Activated CD4-positive, CD25-positive, alpha-beta regulatory T cell treated with anti-CD3 and anti-CD28 coated beads, Interleukin-2, amount 50 U/mL, for 16 hours (primary cell): ENCODE data around the gene PARP12.
A peak's percentile ranks its signal among the peaks of the same experiment; 100 is the strongest.

ENCODE experiments used
- DNase-seq: peaks from one replicate; pipeline ENCODE4 v3.0.0-alpha.2; 2020; ENCODE audit warnings: low read depth, low spot score

The PARP12 gene

DNA sequence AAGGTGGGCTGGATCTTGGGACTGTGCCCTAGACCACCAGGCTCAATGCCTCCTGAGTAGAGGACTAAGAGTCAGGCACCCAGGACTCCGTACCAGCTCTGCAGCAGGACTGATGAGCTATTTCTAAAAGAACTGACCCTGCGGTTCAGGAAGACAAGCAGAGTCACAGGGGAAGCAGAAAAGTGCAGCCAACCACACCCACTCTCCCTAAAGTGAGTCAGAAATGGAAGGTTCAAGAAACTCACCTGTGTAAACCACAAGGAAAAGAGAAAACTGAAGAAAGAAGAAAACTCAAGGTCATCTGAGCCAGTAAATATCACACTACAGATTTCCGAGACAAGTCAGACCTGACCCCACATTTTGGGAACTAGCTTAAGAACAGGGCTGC, 2.5 kb downstream of the PARP12 start:
- no peak for DNase-seq

DNA sequence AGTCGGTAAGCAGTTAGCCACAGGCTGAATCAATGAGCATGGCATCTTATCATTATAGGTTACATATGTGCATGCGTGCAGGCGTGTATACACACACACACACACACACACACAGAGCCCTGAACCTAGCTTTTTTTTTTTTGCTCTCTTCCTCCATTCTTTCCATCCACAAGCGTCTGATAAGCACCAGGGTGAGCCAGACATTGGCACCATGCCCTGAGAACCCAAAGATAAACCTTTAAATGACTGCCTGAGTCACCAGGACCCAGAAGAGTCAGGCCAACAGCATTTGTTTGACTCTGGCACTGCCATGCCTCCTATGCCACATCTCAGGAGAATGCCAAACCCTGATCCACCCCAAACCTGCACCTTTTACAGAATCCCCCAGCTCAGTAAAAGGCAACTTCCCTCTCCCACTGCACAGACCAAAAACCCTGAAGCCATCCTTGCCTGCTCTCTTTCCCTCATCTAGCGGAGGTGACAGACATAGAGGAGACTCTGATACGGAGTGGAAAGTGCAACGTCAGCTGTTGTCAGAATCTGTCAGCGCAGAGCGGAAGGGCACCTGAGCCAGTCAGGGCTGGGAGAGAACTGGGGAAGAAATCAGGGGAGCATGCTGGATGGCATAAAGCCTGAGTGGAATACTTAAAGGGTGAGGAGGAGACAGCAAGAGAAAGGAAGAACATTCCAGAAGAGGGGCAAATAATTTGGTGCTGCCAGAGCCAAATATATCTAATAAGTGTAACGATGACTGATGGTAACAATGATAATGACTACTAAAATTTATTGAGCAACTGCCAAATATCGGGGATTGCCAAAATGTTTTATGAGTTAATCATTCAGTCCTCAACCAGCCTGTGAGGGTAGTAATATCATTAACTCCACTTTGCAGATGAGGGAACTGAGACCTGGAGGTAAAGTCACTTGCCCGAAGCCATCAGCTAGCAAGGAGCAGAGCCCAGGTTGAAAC, 3.2 kb downstream of the PARP12 start:
- peak; percentile 4 for DNase-seq

DNA sequence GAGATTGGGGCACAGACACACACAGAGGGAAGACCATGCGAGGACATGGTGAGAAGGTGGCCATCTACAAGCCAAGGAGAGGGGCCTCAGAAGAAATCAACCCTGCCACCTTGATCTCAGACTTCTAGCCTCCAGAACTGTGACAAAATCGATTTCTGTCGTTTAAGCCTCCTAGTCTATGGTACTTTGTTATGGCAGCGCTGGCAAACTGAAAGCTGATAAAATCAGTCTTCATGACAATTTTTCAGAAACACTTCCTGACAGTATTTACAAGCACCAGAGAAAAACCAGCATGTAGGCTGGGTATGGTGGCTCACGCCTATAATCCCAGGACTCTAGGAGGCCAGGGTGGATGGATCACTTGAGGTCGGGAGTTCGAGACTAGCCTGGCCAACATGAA, 4.2 kb downstream of the PARP12 start:
- DNase-seq: no peak

DNA sequence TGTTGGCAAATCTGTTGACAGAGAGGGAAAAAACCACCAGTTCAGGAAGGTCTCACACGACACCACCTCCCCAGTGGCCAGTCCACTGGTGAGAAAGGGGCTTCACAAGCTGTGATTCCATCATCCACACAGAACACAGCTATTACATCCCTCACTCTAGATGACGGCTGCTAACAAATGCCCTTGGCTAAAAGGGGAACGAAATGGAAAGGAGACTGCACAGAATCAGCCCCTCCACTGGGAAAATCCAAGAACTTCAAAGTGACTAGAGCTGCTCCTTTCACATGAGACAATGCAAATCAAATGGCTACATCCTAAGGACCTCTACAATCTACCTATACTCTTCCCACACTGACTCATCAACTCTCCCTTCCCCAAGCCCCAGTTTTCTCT, 5.6 kb downstream of the PARP12 start:
- DNase-seq: no peak

DNA sequence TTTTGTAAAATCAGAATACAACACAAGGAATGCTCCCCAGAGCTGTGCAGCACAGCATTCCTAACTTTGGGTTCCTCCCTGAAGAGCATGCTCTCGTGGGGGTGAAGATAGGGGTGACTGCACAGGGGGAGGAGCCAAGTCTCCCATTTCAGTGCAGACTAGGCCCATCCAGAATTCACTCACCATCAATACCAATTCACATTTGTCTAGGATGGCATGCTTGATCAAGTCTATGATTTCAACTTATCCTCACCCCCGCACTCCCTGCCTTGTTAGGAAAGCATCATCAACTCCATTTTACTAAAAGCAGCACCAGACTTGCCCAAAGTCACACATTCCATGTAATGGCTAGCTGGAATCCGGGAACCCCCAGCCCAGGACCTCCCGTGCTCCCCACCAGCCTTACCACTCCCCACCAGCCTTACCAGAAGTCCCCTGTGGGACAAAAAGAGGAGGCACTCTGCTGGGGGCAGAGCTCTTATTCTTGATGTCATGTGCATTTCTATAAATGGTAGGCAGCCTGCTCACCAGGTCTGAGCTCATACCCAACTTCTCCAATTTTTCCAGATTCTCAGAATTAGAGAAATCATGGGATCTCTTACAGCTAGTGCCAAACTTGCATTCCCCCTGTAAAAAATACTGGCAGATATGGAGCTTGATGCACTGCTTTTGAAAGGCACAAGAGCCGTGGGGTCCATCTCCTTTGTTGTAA, 6.2 kb downstream of the PARP12 start:
- no peak for DNase-seq

GRCh38 chr7:140055833-140056232, 6.9 kb downstream of the PARP12 start:
- no peak for DNase-seq

DNA sequence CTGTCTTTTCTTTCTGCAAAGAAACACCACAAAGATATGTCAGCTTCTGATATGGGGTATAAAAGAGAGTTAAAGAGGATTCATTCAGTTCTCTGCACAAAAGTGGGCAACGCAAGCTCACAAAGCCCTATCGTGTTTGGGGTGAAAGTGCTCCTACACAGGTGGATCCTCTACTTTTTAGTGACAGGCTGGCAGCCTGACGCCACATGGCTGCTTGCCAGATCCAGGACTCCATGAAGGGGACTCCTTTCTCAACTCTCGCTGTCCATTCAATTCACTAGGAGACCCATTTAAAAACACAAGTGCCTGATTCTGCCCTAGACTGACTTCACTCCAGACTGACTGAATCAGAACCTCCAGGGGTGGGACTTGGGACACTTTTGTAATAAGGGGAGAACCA, 8.0 kb downstream of the PARP12 start:
- DNase-seq: no peak

DNA sequence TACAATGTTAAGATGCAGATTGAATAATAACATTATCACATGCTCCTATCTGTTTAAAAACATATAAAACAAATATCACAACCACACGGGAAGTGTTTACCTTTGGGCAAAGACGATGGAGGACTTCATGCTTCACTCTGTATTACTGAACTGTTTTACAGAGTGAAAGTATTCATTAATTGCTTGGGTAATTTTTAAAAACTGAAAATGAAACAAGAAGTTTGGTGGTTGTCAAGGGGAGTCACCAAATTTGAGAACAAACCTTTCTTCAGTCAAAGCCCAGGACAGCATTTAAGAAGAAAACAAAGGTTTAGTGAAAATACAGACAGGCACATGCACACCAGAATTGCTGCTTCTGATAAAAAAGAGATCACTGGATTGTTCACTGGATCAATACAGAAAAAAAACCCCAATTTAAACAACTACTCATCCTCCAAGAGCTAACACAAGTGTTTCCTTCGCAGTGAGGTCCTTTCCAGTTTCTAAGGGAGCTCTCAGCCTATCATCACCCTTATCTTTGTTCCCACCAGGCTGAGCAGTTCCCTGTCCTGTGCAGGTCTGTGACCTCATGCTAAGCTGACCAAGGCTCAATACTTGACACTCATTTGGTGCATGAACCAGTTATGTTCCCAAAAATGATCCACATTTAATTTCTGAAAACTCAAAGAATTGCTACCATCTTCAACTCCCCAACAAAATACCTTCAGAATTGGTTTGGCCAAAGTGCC, 8.8 kb downstream of the PARP12 start:
- no peak for DNase-seq

- DNase-seq: no peak
Measured at GRCh38 chr7:140051820-140052219, 10.9 kb downstream of the PARP12 start.

- no peak for DNase-seq
Measured at GRCh38 chr7:140050100-140050499, 12.7 kb downstream of the PARP12 start.

GRCh38 chr7:140049339-140050024, 13.3 kb downstream of the PARP12 start:
- DNase-seq: no peak

DNA sequence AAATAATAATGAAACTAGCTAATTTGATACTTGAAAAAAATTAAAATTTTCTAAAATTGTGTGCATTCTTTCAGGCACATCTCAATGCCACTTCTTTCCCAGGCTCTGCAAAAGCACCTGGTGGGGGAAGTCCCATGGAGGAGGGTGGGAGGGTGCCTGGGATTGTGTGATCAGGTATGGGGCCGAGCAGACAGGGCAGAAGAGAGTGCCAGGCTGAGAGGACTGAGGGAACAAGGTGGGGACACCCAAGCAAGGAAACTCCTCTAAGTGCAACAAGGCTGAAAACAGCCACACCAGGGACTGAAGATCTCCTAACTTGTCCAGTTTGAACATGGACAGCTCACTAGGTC, 13.8 kb downstream of the PARP12 start:
- DNase-seq: no peak

DNA sequence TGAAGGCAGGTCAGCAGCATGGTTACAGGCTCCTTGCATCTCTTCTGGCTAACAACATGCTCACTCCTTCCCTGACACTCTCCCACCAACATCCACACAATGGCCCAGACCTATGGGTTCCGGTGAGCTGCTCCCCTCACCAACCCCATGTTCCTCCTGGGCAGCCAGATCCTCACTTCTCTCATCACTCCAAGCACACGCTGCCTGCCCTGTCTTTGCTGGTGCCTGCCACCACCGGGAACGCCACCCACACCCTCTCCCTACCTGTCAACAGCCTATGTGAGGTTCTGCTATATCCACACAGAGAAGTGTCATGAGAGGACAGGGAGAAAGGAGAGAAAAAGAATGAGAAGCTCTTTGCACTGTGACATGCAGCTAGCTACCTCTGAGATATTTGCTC, 14.6 kb downstream of the PARP12 start:
- no peak for DNase-seq

DNA sequence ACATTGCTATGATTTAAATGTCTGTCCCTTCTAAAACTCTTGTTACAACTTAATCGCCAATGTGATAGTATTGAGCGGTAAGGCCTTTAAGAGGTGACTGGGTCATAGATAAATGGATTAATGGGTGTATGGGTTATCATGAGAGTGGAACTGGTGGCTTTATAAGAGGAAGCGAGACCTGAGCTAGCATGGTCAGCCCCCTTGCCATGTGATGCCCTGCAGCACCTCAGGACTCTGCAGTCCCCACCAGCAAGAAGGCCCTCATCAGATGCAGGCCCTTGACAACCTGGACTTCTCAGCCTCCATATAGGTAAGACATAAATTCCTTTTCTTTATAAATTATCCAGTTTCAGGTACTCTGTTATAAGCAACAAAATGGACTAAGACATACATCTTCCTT, 15.6 kb downstream of the PARP12 start:
- no peak for DNase-seq

- DNase-seq: no peak
Measured at GRCh38 chr7:140045697-140046096, 17.1 kb downstream of the PARP12 start.

- no peak for DNase-seq
Measured at GRCh38 chr7:140044251-140044650, 18.5 kb downstream of the PARP12 start.

- no peak for DNase-seq
Measured at GRCh38 chr7:140042386-140042670, 20.4 kb downstream of the PARP12 start.

- DNase-seq: no peak
Measured at GRCh38 chr7:140041659-140042385, 20.9 kb downstream of the PARP12 start.

DNA sequence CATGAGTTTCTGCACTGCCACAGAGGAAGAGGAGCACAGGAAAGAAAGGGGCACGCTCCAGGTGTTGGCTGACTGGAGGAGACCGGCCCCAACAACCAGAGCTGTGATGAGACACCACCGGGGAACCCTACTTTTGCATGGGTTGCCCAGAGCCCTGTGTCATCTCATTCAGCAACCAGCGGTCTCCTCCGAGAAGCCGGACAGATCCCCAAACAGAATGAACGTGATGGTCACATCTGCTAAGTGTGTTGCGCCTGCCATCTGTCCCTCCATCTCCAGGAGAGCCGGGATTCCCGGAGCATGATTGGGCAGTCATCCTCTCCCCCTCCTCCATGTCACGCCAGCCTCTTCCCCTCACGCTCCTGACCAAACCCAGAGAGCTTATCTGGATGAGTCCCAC, 22.9 kb downstream of the PARP12 start:
- no peak for DNase-seq

DNA sequence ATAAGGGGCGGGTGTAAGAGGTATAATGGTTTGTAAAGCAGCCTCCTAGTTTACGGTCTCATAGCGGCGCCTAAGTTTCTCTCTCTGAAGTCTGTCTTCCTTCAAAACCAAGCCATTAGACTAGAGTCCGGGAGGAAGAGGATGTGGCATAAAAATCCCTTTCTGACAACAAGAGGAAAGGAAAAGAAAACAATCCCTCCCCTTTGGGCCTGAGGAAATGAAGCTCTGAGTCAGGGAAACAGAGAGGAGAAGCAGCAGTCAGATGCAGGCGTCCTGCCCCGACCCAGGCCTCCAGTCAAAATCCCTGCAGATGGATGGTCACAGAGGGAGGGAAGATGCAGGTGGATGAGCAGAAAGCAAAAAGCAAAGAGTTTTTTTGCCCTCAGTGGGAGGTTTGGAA, 23.7 kb downstream of the PARP12 start:
- no peak for DNase-seq

DNA sequence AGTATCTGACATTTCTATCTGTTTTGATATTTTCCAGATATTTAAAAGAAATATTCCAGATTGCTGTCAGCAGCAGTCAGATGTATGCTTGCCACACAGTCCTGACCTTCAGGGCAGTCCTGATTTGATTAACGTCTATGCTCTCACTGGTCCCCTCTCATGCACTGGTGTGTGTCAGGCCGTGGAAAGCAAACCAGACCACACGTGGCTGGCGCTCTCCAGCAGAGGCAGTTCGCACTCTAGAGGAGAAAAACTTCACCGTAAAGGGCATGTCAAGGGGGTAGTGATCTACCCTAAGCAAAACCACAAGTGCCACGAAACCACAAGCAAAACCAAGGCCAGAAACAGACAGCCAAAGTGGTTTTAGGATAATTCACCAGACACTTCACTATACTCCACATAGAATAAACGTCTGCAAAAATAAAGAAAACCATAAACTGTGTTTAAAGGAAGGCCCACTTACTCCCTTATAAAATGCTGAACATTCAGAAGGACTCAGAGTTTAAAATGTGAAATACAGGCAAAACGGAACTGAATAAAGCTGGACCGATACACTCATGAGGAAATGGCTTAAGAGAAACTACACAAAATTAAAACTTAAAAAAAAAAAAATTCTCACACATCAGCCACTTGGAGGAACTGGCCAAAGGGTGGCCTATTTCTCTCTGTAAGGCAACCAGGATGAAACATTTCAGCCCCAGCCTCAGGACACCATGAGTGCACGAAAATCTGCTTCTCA, 26.4 kb downstream of the PARP12 start:
- no peak for DNase-seq
